H9 (cell line): ENCODE results near the gene CPLANE1. TPM values are rescaled to one million over a fixed set of nuclear protein-coding genes. Genes with fewer than 3 reads are reported as not detected.

ENCODE experiments used
- DNase-seq: peaks from one replicate; pipeline ENCODE4 v3.0.0-alpha.2; 2017
- H2AFZ ChIP-seq: one replicate; pipeline ENCODE4 v1.6.1; 2013; ENCODE audit warnings: mild to moderate bottlenecking, low read length, control low read depth, moderate library complexity
- H2AK5ac ChIP-seq: 2 replicates; pipeline ENCODE4 v1.6.1; 2013; ENCODE audit warnings: low read length, control low read depth, mixed read lengths; ENCODE audit not compliant: insufficient read length
- H2BK120ac ChIP-seq: one replicate; pipeline ENCODE4 v1.6.1; 2013; ENCODE audit warnings: low read depth, mild to moderate bottlenecking, low read length, control low read depth, inconsistent platforms; ENCODE audit not compliant: poor library complexity, severe bottlenecking
- H2BK12ac ChIP-seq: 2 replicates; pipeline ENCODE4 v1.6.1; 2013; ENCODE audit warnings: low read length, control low read depth, mixed read lengths, low read depth; ENCODE audit not compliant: insufficient read length
- H2BK15ac ChIP-seq: 2 replicates; pipeline ENCODE4 v1.6.1; 2013; ENCODE audit warnings: low read depth, low read length, control low read depth
- H2BK20ac ChIP-seq: one replicate; pipeline ENCODE4 v1.6.1; 2013; ENCODE audit warnings: low read depth, mild to moderate bottlenecking, low read length, control low read depth, inconsistent platforms; ENCODE audit not compliant: poor library complexity, severe bottlenecking
- H2BK5ac ChIP-seq: 2 replicates; pipeline ENCODE4 v1.6.1; 2013; ENCODE audit warnings: low read length, control low read depth, mixed read lengths; ENCODE audit not compliant: insufficient read length
- H3K14ac ChIP-seq: 2 replicates; pipeline ENCODE4 v1.6.1; 2013; ENCODE audit warnings: low read length, control low read depth; ENCODE audit not compliant: insufficient read depth
- H3K18ac ChIP-seq: 2 replicates; pipeline ENCODE4 v1.6.1; 2013; ENCODE audit warnings: low read depth, mild to moderate bottlenecking, mixed read lengths, low read length, control low read depth; ENCODE audit not compliant: insufficient read length
- H3K23ac ChIP-seq: 2 replicates; pipeline ENCODE4 v1.6.1; 2013; ENCODE audit warnings: low read length, control low read depth, mixed read lengths, low read depth; ENCODE audit not compliant: insufficient read length
- H3K23me2 ChIP-seq: 2 replicates; pipeline ENCODE4 v1.6.1; 2013; ENCODE audit warnings: low read depth, mild to moderate bottlenecking, mixed read lengths, low read length, control low read depth; ENCODE audit not compliant: insufficient read length, poor library complexity, severe bottlenecking
- H3K27ac ChIP-seq: 2 replicates; pipeline ENCODE4 v1.5.1; 2013; ENCODE audit warnings: low read length, control low read depth, mixed read lengths, low read depth; ENCODE audit not compliant: insufficient read length
- H3K27me3 ChIP-seq: 2 replicates; pipeline ENCODE4 v1.6.1; 2013; ENCODE audit warnings: low read length, control low read depth, inconsistent platforms; ENCODE audit not compliant: insufficient read depth
- H3K4ac ChIP-seq: 2 replicates; pipeline ENCODE4 v1.6.1; 2013; ENCODE audit warnings: low read depth, mild to moderate bottlenecking, control low read depth, inconsistent platforms, low read length, moderate library complexity
- H3K4me1 ChIP-seq: 2 replicates; pipeline ENCODE4 v1.6.1; 2013; ENCODE audit warnings: low read length, control low read depth, inconsistent platforms; ENCODE audit not compliant: insufficient read depth
- H3K4me2 ChIP-seq: 2 replicates; pipeline ENCODE4 v1.6.1; 2013; ENCODE audit warnings: low read length, control low read depth, mixed read lengths; ENCODE audit not compliant: insufficient read length, insufficient read depth
- H3K56ac ChIP-seq: 2 replicates; pipeline ENCODE4 v1.6.1; 2013; ENCODE audit warnings: low read depth, mild to moderate bottlenecking, mixed read lengths, low read length, control low read depth; ENCODE audit not compliant: insufficient read length
- H3K79me1 ChIP-seq: 2 replicates; pipeline ENCODE4 v1.6.1; 2013; ENCODE audit warnings: low read depth, mild to moderate bottlenecking, moderate library complexity, low read length, control low read depth, inconsistent platforms; ENCODE audit not compliant: insufficient read depth, poor library complexity, severe bottlenecking
- H3K79me2 ChIP-seq: 2 replicates; pipeline ENCODE4 v1.6.1; 2013; ENCODE audit warnings: low read length, control low read depth, inconsistent platforms; ENCODE audit not compliant: insufficient read depth
- H3K9ac ChIP-seq: 2 replicates; pipeline ENCODE4 v1.6.1; 2013; ENCODE audit warnings: low read length, control low read depth, mixed read lengths; ENCODE audit not compliant: insufficient read length; ENCODE audit errors: extremely low read depth
- H3K9me3 ChIP-seq: one replicate; pipeline ENCODE4 v1.6.1; 2013; ENCODE audit warnings: low read depth, low read length, inconsistent platforms; ENCODE audit not compliant: control insufficient read depth
- H3T11ph ChIP-seq: one replicate; pipeline ENCODE4 v1.6.1; 2013; ENCODE audit warnings: mild to moderate bottlenecking, low read length, control low read depth, inconsistent platforms
- H4K20me1 ChIP-seq: one replicate; pipeline ENCODE4 v1.6.1; 2013; ENCODE audit not compliant: control insufficient read depth, insufficient read length, insufficient read depth
- H4K5ac ChIP-seq: 2 replicates; pipeline ENCODE4 v1.6.1; 2013; ENCODE audit warnings: low read depth, mild to moderate bottlenecking, mixed read lengths, low read length, control low read depth; ENCODE audit not compliant: insufficient read length
- H4K8ac ChIP-seq: replicated peaks from 2 replicates; pipeline ENCODE4 v1.6.1; 2013; ENCODE audit warnings: low read length, control low read depth, mixed read lengths, low read depth; ENCODE audit not compliant: insufficient read length
- H4K91ac ChIP-seq: 2 replicates; pipeline ENCODE4 v1.6.1; 2013; ENCODE audit warnings: low read depth, mild to moderate bottlenecking, moderate library complexity, mixed read lengths, low read length, control low read depth; ENCODE audit not compliant: insufficient read length
- H3K27ac Mint-ChIP-seq, 3 experiments: 2 replicates in 2 of 3; 3 replicates in 1 of 3; pipeline ENCODE4 v1.8.0; 2020 to 2021; ENCODE audit warnings: mixed read lengths in 3 of 3, mild to moderate bottlenecking in 1 of 3, moderate library complexity in 1 of 3
- H3K27me3 Mint-ChIP-seq: 2 replicates; pipeline ENCODE4 v1.8.0; 2021; ENCODE audit warnings: low read depth, mild to moderate bottlenecking, moderate library complexity, mixed read lengths
- H3K36me3 Mint-ChIP-seq, 3 experiments: 2 replicates in 2 of 3; 3 replicates in 1 of 3; pipeline ENCODE4 v1.8.0; 2020 to 2021; ENCODE audit warnings: low read depth in 3 of 3, mixed read lengths in 3 of 3; ENCODE audit not compliant: insufficient read depth in 1 of 3
- H3K4me1 Mint-ChIP-seq, 2 experiments: 2 replicates each; pipeline ENCODE4 v1.8.0; 2020; ENCODE audit warnings: mixed read lengths in 2 of 2
- H3K4me3 Mint-ChIP-seq, 2 experiments: 2 replicates in 1 of 2; 3 replicates in 1 of 2; pipeline ENCODE4 v1.8.0; 2020 to 2021; ENCODE audit warnings: mild to moderate bottlenecking in 2 of 2, mixed read lengths in 2 of 2, moderate library complexity in 1 of 2
- H3K9me3 Mint-ChIP-seq, 2 experiments: 2 replicates in 1 of 2; 3 replicates in 1 of 2; pipeline ENCODE4 v1.8.0; 2020; ENCODE audit warnings: mild to moderate bottlenecking in 2 of 2, mixed read lengths in 2 of 2, moderate library complexity in 1 of 2
- CTCF ChIP-seq: fragments of 200-600 bp; sonication (generic); conservative IDR thresholded peaks from 3 replicates; pipeline ENCODE4 v1.8.0; 2021; ENCODE audit warnings: antibody characterized with exemption, mild to moderate bottlenecking
- WGBS: extraction: QIAGEN DNeasy Blood & Tissue Kit; methylation state at CpG from one replicate; pipeline ENCODE4 v1.1.7; 2013; ENCODE audit warnings: missing lambda C conversion rate, low lambda C conversion rate, mixed read lengths; ENCODE audit not compliant: insufficient read length; ENCODE audit errors: extremely low coverage; 5-methylcytosine and 5-hydroxymethylcytosine counted together
- total RNA-seq: library from RNA; stranded (reverse); gene quantifications from 2 replicates; pipeline ENCODE4 v1.2.1, GENCODE V29; 2021

CPLANE1 gene
- total RNA-seq, 1 experiment from 2014 or later: 11.6 TPM

GRCh38 chr5:37198842-37199241 is 50.3 kb downstream of the CPLANE1 start:
- no peak overlapping the region for H2BK20ac ChIP-seq
- H2AFZ ChIP-seq: no peak overlapping the region
- no peak overlapping the region for H3K9ac ChIP-seq
- H3K23me2 ChIP-seq: no peaks in the 10 kb centered on the region
- no peak overlapping the region for H2BK5ac ChIP-seq
- no peak overlapping the region for H3K18ac ChIP-seq
- Mint-ChIP-seq H3K4me3 (no peak overlapping the region), H3K9me3 (no peaks in the 10 kb centered on the region), H3K4me1 (no peaks in the 10 kb centered on the region), H3K27me3 (no peaks in the 10 kb centered on the region), H3K27ac (no peak overlapping the region), H3K36me3 (peaks cover 0 to 17% (median 11%) of the 10 kb centered on the region in 3 experiments; a peak in 5 of 7 replicates)
- no peak overlapping the region for H4K8ac ChIP-seq
- no peak overlapping the region for H4K91ac ChIP-seq
- H4K20me1 ChIP-seq: no peaks in the 10 kb centered on the region
- no peak overlapping the region for H3K14ac ChIP-seq
- no peak overlapping the region for H3K4ac ChIP-seq
- no peak for TF ChIP-seq CTCF
- no peaks in the 10 kb centered on the region for H3K79me2 ChIP-seq
- H3K56ac ChIP-seq: no peak overlapping the region
- H3K79me1 ChIP-seq: no peaks in the 10 kb centered on the region
- no peak for DNase-seq
- H3K4me1 ChIP-seq: no peaks in the 10 kb centered on the region
- no peak overlapping the region for H4K5ac ChIP-seq
- no peak overlapping the region for H2AK5ac ChIP-seq
- H2BK120ac ChIP-seq: no peak overlapping the region
- no peaks in the 10 kb centered on the region for H3K9me3 ChIP-seq
- H3K4me2 ChIP-seq: no peak overlapping the region
- no CpG with 5 or more reads among the region's 2 CpGs for WGBS
- H2BK15ac ChIP-seq: no peak overlapping the region
- no peaks in the 10 kb centered on the region for H3K27me3 ChIP-seq
- no peak overlapping the region for H3K27ac ChIP-seq
- H3T11ph ChIP-seq: no peak overlapping the region
- no peak overlapping the region for H2BK12ac ChIP-seq
- H3K23ac ChIP-seq: no peak overlapping the region
